HEK293 (cell line): ENCODE results near the gene NCK1.

ENCODE experiments used
- KLF10 ChIP-seq: fragments of 450-650 bp; IDR thresholded peaks from 2 replicates; pipeline ENCODE4 v1.5.1; 2018; ENCODE audit warnings: missing biosample characterization, mild to moderate bottlenecking, missing genetic modification characterization
- MYNN ChIP-seq: fragments of 450-650 bp; formaldehyde crosslinking; IDR thresholded peaks from 2 replicates; pipeline ENCODE4 v1.5.1; 2016; ENCODE audit warnings: missing biosample characterization, missing genetic modification characterization, borderline replicate concordance
- PATZ1 ChIP-seq: fragments of 450-650 bp; formaldehyde crosslinking; IDR thresholded peaks from 2 replicates; pipeline ENCODE4 v1.5.1; 2016; ENCODE audit warnings: missing biosample characterization, missing genetic modification characterization
- TCF7L2 ChIP-seq: IDR thresholded peaks from 2 replicates; pipeline ENCODE4 v1.6.1; 2011; ENCODE audit warnings: low read depth, mild to moderate bottlenecking, inconsistent platforms, low read length, moderate library complexity, borderline replicate concordance
- ZNF138 ChIP-seq: fragments of 450-650 bp; formaldehyde crosslinking; IDR thresholded peaks from 2 replicates; pipeline ENCODE4 v1.5.1; 2016; ENCODE audit warnings: missing biosample characterization, missing genetic modification characterization, borderline replicate concordance
- ZNF157 ChIP-seq: fragments of 450-650 bp; formaldehyde crosslinking; IDR thresholded peaks from 2 replicates; pipeline ENCODE4 v1.5.1; 2016; ENCODE audit warnings: missing biosample characterization, missing genetic modification characterization
- ZNF19 ChIP-seq: fragments of 450-650 bp; formaldehyde crosslinking; IDR thresholded peaks from 2 replicates; pipeline ENCODE4; 2016; ENCODE audit warnings: missing biosample characterization, missing genetic modification characterization, low read depth
- ZNF274 ChIP-seq, 2 experiments: fragments of 200-500 bp in 1 of 2; fragments of 450-650 bp in 1 of 2; sonication (Bioruptor generic) in 1 of 2; formaldehyde crosslinking in 1 of 2; IDR thresholded peaks; 2 replicates each; pipeline versions ENCODE4 v1.5.1 to v1.6.1; 2014 to 2016; ENCODE audit warnings: borderline replicate concordance in 1 of 2, inconsistent platforms in 1 of 2, low read length in 1 of 2, missing biosample characterization in 1 of 2, missing genetic modification characterization in 1 of 2
- ZNF776 ChIP-seq: fragments of 450-650 bp; formaldehyde crosslinking; IDR thresholded peaks from 2 replicates; pipeline ENCODE4 v1.5.0; 2017; ENCODE audit warnings: missing biosample characterization, missing genetic modification characterization, borderline replicate concordance
- ZNF777 ChIP-seq: fragments of 450-650 bp; formaldehyde crosslinking; IDR thresholded peaks from 2 replicates; pipeline ENCODE4 v1.5.1; 2017; ENCODE audit warnings: missing biosample characterization, missing genetic modification characterization, borderline replicate concordance
- TF ChIP-seq, protein P1 (sequence below): fragments of 450-650 bp; formaldehyde crosslinking; IDR thresholded peaks from 2 replicates; pipeline ENCODE4 v1.5.1; 2016; ENCODE audit warnings: missing biosample characterization, missing genetic modification characterization
- TF ChIP-seq, protein P2 (sequence below): fragments of 450-650 bp; formaldehyde crosslinking; IDR thresholded peaks from 2 replicates; pipeline ENCODE4 v1.5.1; 2016; ENCODE audit warnings: missing biosample characterization, missing genetic modification characterization

GRCh38 chr3:136858381-136858780 is 3.6 kb upstream of the NCK1 start:
- TF ChIP-seq ZNF138 (no peak), ZNF777 (tag by site-specific recombination) (no peak), ZNF157 (tag by site-specific recombination) (no peak), ZNF274 (IDR thresholded peaks at IDR 0.05; ENCODE audit: low read length) (no peak), ZNF274 (tag by site-specific recombination; IDR thresholded peaks at IDR 0.05; ENCODE audit: borderline replicate concordance) (no peak), PATZ1 (tag by site-specific recombination) (no peak), ZNF19 (tag by site-specific recombination) (no peak), ZNF776 (tag by site-specific recombination) (no peak), TCF7L2 (no peak), MYNN (tag by site-specific recombination) (no peak), KLF10 (tag by site-specific recombination) (no peak)
- TF ChIP-seq, protein P1, sequence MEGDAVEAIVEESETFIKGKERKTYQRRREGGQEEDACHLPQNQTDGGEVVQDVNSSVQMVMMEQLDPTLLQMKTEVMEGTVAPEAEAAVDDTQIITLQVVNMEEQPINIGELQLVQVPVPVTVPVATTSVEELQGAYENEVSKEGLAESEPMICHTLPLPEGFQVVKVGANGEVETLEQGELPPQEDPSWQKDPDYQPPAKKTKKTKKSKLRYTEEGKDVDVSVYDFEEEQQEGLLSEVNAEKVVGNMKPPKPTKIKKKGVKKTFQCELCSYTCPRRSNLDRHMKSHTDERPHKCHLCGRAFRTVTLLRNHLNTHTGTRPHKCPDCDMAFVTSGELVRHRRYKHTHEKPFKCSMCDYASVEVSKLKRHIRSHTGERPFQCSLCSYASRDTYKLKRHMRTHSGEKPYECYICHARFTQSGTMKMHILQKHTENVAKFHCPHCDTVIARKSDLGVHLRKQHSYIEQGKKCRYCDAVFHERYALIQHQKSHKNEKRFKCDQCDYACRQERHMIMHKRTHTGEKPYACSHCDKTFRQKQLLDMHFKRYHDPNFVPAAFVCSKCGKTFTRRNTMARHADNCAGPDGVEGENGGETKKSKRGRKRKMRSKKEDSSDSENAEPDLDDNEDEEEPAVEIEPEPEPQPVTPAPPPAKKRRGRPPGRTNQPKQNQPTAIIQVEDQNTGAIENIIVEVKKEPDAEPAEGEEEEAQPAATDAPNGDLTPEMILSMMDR (tag by site-specific recombination) = no peak
- TF ChIP-seq, protein P2, sequence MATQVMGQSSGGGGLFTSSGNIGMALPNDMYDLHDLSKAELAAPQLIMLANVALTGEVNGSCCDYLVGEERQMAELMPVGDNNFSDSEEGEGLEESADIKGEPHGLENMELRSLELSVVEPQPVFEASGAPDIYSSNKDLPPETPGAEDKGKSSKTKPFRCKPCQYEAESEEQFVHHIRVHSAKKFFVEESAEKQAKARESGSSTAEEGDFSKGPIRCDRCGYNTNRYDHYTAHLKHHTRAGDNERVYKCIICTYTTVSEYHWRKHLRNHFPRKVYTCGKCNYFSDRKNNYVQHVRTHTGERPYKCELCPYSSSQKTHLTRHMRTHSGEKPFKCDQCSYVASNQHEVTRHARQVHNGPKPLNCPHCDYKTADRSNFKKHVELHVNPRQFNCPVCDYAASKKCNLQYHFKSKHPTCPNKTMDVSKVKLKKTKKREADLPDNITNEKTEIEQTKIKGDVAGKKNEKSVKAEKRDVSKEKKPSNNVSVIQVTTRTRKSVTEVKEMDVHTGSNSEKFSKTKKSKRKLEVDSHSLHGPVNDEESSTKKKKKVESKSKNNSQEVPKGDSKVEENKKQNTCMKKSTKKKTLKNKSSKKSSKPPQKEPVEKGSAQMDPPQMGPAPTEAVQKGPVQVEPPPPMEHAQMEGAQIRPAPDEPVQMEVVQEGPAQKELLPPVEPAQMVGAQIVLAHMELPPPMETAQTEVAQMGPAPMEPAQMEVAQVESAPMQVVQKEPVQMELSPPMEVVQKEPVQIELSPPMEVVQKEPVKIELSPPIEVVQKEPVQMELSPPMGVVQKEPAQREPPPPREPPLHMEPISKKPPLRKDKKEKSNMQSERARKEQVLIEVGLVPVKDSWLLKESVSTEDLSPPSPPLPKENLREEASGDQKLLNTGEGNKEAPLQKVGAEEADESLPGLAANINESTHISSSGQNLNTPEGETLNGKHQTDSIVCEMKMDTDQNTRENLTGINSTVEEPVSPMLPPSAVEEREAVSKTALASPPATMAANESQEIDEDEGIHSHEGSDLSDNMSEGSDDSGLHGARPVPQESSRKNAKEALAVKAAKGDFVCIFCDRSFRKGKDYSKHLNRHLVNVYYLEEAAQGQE (tag by site-specific recombination) = no peak
